Stimulated activated CD4-positive, alpha-beta T cell treated with anti-CD3 and anti-CD28 coated beads, Interleukin-15, amount 100 ng/mL, for 48 hours (primary cell): Measurements from ENCODE around the gene TSPAN3.
A peak's percentile ranks its signal among the peaks of the same experiment; 100 is the strongest.

ENCODE experiments used
- DNase-seq, 2 donors: peaks; one replicate each; pipeline ENCODE4 v3.0.0-alpha.2; 2020; ENCODE audit warnings: low read depth in 2 of 2

Gene TSPAN3

GRCh38 chr15:77084436-77084835, 13.5 kb upstream of the TSPAN3 start:
- DNase-seq = no peak

- DNase-seq = peak; percentile 44 to 59
Observed at GRCh38 chr15:77083381-77084160, 12.7 kb upstream of the TSPAN3 start.

GRCh38 chr15:77081971-77082370, 11.1 kb upstream of the TSPAN3 start:
- no peak for DNase-seq

- DNase-seq = no peak
Observed at GRCh38 chr15:77076323-77076915, 5.5 kb upstream of the TSPAN3 start.

GRCh38 chr15:77075528-77075927, 4.6 kb upstream of the TSPAN3 start:
- no peak for DNase-seq

- no peak for DNase-seq
Observed at GRCh38 chr15:77074350-77074749, 3.4 kb upstream of the TSPAN3 start.

GRCh38 chr15:77071305-77072223, 655 bp upstream of the TSPAN3 start:
- no peak for DNase-seq

- DNase-seq = no peak
Observed at GRCh38 chr15:77070180-77070494, 772 bp downstream of the TSPAN3 start.

- DNase-seq = no peak
Observed at GRCh38 chr15:77069521-77070121, 1.3 kb downstream of the TSPAN3 start.

GRCh38 chr15:77068633-77069032, 2.3 kb downstream of the TSPAN3 start:
- no peak for DNase-seq

- no peak for DNase-seq
Observed at GRCh38 chr15:77067691-77068367, 3.1 kb downstream of the TSPAN3 start.

GRCh38 chr15:77066971-77067690, 3.8 kb downstream of the TSPAN3 start:
- no peak for DNase-seq

GRCh38 chr15:77064539-77065308, 6.2 kb downstream of the TSPAN3 start:
- no peak for DNase-seq

GRCh38 chr15:77064063-77064462, 6.8 kb downstream of the TSPAN3 start:
- no peak for DNase-seq

- no peak for DNase-seq
Observed at GRCh38 chr15:77063249-77063648, 7.7 kb downstream of the TSPAN3 start.

- no peak for DNase-seq
Observed at GRCh38 chr15:77060546-77060945, 10.4 kb downstream of the TSPAN3 start.

GRCh38 chr15:77059786-77060361, 11.0 kb downstream of the TSPAN3 start:
- DNase-seq = no peak

- no peak for DNase-seq
Observed at GRCh38 chr15:77058468-77058867, 12.4 kb downstream of the TSPAN3 start.

- DNase-seq = no peak
Observed at GRCh38 chr15:77057685-77058084, 13.2 kb downstream of the TSPAN3 start.

GRCh38 chr15:77057072-77057471, 13.8 kb downstream of the TSPAN3 start:
- DNase-seq = no peak
